ENCODE measurements around the gene MALRD1.

The MALRD1 gene

DNA sequence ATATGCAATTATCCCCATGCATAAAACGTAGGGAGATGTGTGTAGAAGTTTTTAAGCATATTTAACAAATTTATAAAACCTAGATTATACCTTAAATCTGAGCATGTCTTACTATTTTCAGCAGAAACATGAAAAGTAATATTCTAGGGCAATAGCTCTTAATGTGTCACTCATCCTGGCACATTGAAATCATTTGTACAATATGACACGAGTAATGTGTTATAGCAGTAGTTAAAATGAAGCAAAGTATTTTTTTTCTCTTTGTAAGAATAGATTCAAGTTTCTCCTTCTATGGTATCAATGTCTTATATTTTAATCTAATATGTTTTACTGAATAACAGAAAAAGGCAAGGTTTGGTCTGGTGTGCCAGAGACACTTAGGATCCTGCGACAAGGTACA is 492.7 kb downstream of the MALRD1 start:
- Histone ChIP-seq H3K27me3 (ENCODE audit: insufficient read depth, low read depth, severe bottlenecking) (no peaks in the 10 kb centered on the region), H3K4me3 (ENCODE audit: low read depth, low read length) (no peak overlapping the region), H3K27ac (no peak overlapping the region), H3K36me3 (no peaks in the 10 kb centered on the region), H3K9me3 (ENCODE audit: severe bottlenecking) (no peaks in the 10 kb centered on the region)
- no peak for DNase-seq
- TF ChIP-seq, protein P1, sequence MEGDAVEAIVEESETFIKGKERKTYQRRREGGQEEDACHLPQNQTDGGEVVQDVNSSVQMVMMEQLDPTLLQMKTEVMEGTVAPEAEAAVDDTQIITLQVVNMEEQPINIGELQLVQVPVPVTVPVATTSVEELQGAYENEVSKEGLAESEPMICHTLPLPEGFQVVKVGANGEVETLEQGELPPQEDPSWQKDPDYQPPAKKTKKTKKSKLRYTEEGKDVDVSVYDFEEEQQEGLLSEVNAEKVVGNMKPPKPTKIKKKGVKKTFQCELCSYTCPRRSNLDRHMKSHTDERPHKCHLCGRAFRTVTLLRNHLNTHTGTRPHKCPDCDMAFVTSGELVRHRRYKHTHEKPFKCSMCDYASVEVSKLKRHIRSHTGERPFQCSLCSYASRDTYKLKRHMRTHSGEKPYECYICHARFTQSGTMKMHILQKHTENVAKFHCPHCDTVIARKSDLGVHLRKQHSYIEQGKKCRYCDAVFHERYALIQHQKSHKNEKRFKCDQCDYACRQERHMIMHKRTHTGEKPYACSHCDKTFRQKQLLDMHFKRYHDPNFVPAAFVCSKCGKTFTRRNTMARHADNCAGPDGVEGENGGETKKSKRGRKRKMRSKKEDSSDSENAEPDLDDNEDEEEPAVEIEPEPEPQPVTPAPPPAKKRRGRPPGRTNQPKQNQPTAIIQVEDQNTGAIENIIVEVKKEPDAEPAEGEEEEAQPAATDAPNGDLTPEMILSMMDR (IDR thresholded peaks at IDR 0.05; ENCODE audit: low read depth, low read length), result no peak

DNA sequence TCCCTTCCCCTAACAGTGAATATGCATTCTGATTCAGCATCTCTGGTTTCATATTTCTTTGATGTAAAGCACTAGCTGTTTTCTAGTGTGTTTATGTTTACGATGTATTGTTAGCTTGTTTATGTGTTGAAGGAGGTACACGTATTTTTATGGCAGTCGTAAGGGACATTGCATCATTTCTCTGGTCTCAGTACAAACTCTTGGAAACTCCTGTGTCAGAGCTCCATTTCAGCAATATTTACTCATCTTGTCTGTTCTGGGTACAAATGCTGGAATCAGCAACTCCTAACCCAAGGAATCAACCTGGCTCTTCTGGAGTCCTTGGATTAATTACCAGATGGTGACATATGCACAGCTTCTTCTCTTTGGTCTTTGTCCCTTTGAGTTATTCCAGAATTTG is 497.6 kb downstream of the MALRD1 start:
- no peak overlapping the region for H3K4me3 ChIP-seq (ENCODE audit: low read depth, low read length)
- H3K36me3 ChIP-seq, result no peaks in the 10 kb centered on the region
- TF ChIP-seq, protein P1 (IDR thresholded peaks at IDR 0.05; ENCODE audit: low read depth, low read length), result no peak
- H3K27ac ChIP-seq, result no peak overlapping the region
- no peaks in the 10 kb centered on the region for H3K9me3 ChIP-seq (ENCODE audit: severe bottlenecking)
- no peak for DNase-seq
- no peaks in the 10 kb centered on the region for H3K27me3 ChIP-seq (ENCODE audit: insufficient read depth, low read depth, severe bottlenecking)

DNA sequence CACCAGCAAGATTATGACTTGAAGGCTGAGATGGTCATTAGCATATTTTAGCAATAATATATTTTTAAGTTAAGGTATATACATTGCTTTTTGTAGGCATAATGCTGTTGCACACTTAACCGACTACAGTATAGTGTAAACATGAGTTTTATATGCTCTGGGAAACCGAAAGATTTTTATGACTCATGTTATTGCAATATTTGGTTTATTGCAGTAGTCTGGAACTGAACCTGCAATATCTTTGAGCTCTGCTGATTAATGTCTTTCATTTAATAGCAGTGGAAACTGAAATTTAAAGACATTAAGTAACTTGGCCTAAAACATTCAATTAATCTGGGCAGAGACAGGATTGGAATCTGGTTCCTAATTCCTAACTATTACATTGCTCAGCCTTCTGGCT is 500.9 kb downstream of the MALRD1 start:
- Histone ChIP-seq H3K4me3 (ENCODE audit: low read depth, low read length) (no peak overlapping the region), H3K27me3 (ENCODE audit: insufficient read depth, low read depth, severe bottlenecking) (no peaks in the 10 kb centered on the region), H3K27ac (no peak overlapping the region), H3K9me3 (ENCODE audit: severe bottlenecking) (no peaks in the 10 kb centered on the region), H3K36me3 (no peaks in the 10 kb centered on the region)
- no peak for DNase-seq
- TF ChIP-seq, protein P1 (IDR thresholded peaks at IDR 0.05; ENCODE audit: low read depth, low read length), result no peak

DNA sequence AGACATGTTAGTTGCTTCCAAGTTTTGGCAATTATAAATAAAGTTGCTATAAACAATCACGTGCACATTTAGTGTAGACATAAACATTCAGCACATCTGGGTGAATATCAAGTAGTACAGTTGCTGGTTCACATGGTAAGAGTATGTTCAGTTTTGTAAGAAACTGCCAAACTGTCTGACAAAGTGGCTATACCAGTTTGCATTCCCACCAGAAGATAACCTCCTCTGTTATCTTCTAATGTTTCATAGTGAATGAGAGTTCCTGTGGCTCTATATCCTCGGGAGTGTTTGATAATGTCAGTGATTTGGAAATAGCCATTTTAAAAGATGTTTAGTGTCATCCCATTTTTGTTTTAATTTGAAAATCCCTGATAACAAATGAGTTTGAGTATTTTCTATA is 508.1 kb downstream of the MALRD1 start:
- Histone ChIP-seq H3K9me3 (ENCODE audit: severe bottlenecking) (no peaks in the 10 kb centered on the region), H3K36me3 (no peaks in the 10 kb centered on the region), H3K4me3 (ENCODE audit: low read depth, low read length) (no peak overlapping the region), H3K27ac (no peak overlapping the region), H3K27me3 (ENCODE audit: insufficient read depth, low read depth, severe bottlenecking) (no peaks in the 10 kb centered on the region)
- no peak for DNase-seq
- TF ChIP-seq, protein P1 (IDR thresholded peaks at IDR 0.05; ENCODE audit: low read depth, low read length), result no peak

DNA sequence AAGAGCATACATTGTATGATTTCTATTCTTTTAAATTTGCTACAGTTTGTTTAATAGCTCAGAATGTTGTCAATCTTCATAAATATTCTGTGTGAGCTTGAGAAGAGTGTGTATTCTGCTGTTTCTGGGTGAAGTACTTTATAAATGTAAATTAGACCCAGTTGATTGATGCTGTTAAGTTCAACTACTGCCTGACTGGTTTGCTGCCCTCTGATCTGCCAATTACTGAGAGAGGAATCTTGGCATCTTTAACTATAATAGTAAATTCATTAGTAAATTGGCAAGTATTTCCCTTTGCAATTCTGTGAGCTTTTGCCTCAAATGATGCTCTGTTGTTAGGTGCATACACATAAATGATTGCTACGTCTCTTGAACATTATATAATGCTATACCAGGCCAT is 512.6 kb downstream of the MALRD1 start:
- DNase-seq, result no peak
- H3K9me3 ChIP-seq (ENCODE audit: severe bottlenecking), result no peaks in the 10 kb centered on the region
- H3K27ac ChIP-seq, result no peak overlapping the region
- no peaks in the 10 kb centered on the region for H3K36me3 ChIP-seq
- no peak overlapping the region for H3K4me3 ChIP-seq (ENCODE audit: low read depth, low read length)
- H3K27me3 ChIP-seq (ENCODE audit: insufficient read depth, low read depth, severe bottlenecking), result no peaks in the 10 kb centered on the region
- TF ChIP-seq, protein P1 (IDR thresholded peaks at IDR 0.05; ENCODE audit: low read depth, low read length), result no peak

DNA sequence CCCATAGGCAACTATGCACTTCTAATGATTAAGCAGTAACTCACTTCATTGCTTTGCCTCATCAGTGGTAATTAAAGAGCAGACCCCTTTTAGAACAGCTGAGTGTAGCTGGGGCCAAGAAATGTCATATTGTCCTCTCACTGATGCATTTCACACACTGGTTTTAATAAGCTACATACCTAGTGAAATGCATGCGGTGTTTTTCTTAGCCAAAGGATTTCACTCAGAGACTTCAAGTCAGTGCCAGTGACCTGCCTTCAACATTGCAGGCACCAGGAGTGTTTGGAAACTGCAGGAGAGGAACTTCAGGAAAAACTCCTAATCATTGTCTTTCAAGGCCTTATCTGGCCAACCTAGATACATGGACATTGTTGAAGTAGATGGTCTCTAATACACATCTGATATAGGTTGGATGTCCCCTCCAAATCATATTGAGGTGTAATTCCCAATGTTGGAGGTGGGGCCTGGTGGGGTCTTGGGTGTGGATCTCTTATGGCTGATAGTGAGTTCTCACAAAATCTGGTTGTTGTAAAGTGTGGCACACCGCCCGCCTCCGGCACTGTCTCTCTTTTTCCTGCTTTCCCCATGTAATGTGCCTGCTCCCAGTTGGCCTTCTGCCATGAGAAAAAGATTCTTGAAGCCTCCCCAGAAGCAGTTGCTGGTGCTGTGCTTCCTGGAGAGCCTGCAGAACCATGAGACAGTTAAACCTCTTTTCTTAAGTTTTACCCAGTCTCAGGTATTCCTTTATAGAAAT is 515.0 kb downstream of the MALRD1 start:
- TF ChIP-seq, protein P1 (IDR thresholded peaks at IDR 0.05; ENCODE audit: low read depth, low read length), result no peak
- no peaks in the 10 kb centered on the region for H3K27me3 ChIP-seq (ENCODE audit: insufficient read depth, low read depth, severe bottlenecking)
- H3K9me3 ChIP-seq (ENCODE audit: severe bottlenecking), result no peaks in the 10 kb centered on the region
- H3K4me3 ChIP-seq (ENCODE audit: low read depth, low read length), result no peak overlapping the region
- H3K27ac ChIP-seq, result no peak overlapping the region
- DNase-seq, result no peak
- no peaks in the 10 kb centered on the region for H3K36me3 ChIP-seq

All from WERI-Rb-1 (cell line).